DMS53 (cell line): ENCODE data around the gene VAV1.
"Not testable (repeated sequence)": the region's sequence is repeated elsewhere in the genome, so short reads cannot be mapped to it uniquely, and the experiment has no call there.

ENCODE experiments used
- DNase-seq: peaks from one replicate; lab custom pipeline; 2025; lab: John Stamatoyannopoulos, UW

VAV1 gene

DNA sequence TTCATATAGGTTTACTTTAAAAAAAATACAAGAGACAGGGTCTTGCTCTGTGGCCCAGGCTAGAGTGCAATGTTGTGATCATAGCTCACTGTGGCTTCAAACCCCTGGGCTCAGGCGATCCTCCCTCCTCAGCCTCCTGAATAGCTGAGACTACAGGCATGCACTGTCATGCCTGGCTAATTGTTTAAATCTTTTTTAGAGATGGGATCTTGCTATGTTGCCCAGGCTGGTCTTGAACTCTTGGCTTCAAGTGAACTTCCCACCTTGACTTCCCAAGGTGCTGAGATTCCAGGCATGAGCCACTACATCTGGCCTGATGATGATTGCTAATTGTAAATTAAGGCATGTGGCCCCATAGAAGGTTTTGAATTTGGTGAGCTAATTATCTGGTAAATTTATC is 79.5 kb downstream of the VAV1 start:
- DNase-seq, result no peak

GRCh38 chr19:6853868-6854267 is 81.4 kb downstream of the VAV1 start:
- DNase-seq, result no peak

DNA sequence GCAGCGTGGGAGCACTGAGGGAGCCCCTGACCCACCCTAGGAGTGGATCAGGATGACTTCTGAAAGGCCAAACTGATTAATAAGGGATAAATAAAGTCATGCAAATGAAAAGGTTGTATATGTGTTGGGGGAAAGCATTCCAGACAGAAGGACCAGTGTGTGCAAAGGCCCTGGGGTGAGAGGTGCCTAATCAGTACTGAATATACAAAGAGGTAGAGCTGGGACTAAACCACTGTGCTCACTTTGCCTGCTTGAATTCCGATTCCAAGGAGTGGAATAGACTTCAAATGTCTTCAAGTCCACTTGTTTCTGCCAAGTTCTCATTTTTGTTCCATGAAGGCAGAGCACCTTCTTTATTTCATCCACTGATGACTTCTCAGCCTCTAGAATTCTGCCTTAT is 82.2 kb downstream of the VAV1 start:
- no peak for DNase-seq

DNA sequence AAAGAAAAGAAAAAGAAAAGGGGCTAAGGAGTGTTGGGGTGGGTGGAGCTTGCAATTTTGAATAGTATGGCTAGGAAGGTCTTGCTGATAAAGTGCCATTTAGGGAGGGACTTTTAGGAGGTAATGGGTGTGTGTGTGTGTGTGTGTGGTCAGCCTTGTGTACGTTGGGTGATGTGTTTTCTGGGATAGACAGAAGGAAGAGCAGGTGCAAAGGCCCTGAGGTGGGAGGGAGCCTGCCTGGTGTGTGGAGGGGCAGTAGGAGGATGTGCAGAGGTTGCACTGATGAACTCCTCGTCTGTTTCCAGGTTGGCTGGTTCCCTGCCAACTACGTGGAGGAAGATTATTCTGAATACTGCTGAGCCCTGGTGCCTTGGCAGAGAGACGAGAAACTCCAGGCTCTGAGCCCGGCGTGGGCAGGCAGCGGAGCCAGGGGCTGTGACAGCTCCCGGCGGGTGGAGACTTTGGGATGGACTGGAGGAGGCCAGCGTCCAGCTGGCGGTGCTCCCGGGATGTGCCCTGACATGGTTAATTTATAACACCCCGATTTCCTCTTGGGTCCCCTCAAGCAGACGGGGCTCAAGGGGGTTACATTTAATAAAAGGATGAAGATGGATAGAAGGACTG is 84.4 kb downstream of the VAV1 start:
- no peak for DNase-seq

DNA sequence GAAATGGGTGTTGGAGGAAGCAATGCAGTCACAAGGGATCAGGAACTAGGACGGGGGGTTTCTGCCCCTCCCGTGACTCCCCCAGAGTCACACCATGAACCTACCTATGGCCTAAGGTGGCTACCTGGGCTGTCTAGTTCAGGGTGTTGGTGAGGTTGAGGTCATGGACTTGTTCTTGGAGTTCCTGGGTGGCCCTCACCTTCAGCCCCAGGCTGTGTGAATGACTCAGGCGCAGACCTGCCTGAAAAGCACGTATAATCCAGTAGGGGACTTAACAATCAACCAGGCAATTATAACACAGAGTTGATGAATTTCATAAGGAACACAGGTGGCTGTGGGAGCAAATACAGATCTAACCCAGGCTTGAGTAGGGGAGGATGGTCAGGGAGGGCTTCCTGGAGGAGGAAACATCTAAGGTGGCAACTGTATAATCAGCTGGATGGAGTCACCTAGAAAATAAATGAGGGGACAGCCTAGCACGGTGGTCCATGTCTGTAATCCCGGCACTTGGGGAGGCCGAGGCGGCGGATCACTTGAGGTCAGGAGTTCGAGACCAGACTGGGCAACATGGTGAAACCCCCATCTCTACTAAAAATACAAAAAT is 89.3 kb downstream of the VAV1 start:
- no peak for DNase-seq

GRCh38 chr19:6862673-6863078 is 90.2 kb downstream of the VAV1 start:
- peak; percentile 63 for DNase-seq

DNA sequence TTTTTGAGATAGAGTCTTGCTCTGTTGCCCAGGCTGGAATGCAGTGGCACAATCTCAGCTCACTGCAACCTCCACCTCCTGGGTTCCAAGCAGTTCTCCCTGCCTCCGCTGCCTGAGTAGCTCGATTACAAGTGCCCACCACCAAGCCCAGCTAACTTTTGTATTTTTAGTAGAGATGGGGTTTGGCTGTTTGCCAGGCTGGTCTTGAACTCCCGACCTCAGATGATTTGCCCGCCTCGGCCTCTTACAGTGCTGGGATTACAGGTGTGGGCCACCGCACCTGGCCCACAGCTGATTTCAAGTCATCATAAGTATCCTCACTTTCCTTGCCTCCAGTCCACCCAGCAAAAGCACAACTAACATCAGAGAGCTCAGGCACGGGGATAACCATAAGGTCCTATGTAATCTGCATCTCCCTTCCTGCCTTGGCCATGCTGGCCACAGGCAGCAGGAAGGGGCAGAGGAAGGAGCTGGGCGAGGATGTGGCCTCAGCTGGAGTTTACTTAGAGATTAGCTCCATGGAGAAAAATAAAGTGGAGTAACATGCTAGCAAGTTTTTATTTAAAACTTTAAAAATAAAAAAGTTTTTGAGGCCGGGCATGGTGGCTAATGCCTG is 91.9 kb downstream of the VAV1 start:
- DNase-seq, result no peak

GRCh38 chr19:6865849-6866248 is 93.3 kb downstream of the VAV1 start:
- DNase-seq, result no peak

DNA sequence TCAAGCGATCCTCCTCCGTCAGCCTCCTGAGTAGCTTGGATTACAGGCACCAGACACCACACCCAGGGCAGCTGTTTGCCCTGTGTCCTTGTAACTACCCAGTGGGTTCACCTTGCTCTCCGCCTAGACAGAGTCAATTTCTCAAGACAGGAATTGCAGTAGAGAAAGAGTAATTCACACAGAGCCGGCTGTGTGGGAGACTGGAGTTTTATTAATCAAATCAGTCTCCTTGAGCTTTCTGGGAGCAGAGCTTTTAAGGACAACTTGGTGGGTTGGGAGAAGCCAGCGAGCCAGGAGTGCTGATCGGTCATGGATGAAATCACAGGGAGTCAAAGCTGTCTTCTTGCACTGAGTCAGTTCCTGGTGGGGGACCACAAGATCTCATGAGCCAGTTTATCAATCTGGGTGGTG is 94.2 kb downstream of the VAV1 start:
- no peak for DNase-seq

DNA sequence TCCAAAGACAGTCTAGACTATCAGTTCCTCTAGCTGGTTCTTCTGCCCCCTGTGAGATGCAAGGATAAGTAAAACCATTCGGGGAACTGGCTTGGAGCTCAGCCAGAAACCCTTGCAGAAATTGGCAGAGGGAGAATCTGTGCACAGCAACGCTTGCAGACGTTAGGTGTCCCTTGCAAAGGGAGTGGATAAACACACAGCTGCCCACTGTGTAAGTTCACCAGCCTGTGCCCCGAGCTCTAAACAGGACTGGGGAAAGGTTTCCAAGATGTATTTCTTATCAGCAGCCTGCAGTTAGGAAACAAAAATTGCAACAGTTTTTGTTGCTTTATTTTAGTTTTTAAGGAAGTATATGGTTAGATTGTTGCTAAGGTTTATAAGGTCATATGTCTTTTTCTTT is 95.8 kb downstream of the VAV1 start:
- DNase-seq, result no peak

- not testable (repeated sequence) for DNase-seq
Measured at GRCh38 chr19:6869151-6869882, 96.8 kb downstream of the VAV1 start.

DNA sequence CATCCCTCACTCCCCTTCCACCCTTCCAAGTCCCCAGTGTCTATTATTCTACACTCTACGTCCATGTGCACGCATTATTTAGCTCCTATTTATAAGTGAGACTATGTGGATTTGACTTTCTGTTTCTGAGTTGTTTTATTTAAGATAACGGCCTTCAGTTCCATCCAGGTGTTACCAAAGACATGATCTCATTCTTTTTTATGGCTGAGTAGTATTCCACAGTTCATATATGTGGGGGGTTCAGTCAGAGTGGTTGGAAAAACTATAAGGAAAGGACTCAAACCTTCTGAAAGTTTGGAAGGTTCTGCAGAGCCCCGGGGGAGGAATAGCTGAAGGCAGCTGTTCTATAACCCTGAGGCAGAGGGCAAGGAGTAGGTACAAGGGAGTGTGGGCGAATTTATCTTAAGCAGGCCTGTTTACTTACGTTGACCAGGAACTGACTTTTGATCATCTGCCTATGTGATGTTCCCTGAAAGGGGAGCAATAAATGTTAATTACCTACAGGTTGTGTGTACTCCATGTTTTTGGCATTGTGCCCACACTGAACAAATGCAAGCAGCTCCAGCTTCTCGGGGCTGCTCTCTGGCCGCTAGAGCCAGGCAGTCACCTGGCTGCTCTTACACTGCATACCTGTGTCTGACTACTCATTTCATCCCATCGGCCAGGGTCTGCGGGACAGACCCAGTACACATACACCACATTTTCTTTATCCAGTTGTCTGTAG is 101.4 kb downstream of the VAV1 start:
- no peak for DNase-seq

- no peak for DNase-seq
Measured at GRCh38 chr19:6875218-6875617, 102.7 kb downstream of the VAV1 start.

DNA sequence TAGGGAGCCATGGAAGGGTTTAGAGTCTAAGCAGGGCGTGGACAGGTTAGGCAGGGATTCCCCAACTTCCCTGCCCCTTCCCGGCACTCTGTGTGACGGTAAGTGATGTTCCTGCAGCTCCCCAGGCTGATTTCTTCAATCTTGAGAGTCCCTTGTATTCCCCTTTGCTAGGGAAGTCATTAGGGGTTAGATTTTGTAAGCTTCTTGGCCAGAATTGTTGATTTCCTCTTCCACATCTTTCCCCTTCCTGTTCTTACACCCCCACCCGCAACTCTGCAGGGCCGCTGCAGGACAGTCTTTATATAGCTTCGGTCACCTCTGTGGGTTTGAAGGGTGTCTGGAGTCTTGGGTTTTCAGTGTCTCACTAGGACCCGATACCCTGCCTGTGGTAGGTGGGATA is 104.2 kb downstream of the VAV1 start:
- no peak for DNase-seq

DNA sequence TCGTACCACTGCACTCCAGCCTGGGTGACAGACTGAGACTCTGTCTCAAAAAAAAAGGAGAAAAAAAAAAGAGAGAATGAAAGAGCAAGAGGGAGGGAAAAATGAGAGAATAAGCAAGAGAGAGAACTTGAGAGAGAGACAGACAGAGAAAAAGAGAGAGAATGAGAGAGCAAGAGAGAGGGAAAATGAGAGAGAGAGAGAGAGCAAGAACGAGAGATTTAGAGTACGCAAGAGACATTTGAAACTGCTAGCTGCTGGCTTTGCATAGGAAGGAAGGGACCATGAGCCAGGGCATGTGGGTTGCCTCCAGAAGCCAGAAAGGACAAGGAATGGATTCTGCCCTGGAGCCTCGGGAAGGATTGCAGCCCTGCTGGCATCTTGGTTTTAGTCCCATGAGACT is 105.3 kb downstream of the VAV1 start:
- no peak for DNase-seq

DNA sequence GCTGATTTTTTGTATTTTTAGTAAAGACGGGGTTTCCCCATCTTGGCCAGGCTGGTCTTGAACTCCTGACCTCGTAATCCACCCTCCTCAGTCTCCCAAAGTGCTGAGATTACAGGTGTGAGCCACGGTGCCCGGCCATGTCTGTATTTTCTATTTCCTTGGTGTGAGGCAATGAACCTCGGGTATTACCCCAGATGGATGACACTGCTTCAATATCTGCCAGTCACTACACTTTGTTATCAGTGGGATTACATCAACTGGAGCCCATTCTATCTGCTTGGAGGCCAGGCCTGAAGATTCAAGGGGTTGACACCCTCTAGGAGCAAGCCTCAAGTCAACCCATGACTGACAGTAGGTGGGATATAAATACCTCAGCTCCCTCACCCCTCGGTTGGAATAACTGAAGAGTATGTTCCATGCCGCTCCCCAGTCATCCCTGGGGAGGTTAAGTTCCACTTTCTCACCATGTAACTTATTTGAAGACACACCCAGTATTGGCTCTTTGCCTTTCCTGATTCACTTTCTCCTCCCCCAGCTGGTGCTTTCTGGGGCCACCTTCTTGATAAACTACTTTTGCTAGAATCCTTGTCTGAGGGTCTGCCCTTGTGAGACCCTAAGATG is 113.9 kb downstream of the VAV1 start:
- DNase-seq, result no peak

DNA sequence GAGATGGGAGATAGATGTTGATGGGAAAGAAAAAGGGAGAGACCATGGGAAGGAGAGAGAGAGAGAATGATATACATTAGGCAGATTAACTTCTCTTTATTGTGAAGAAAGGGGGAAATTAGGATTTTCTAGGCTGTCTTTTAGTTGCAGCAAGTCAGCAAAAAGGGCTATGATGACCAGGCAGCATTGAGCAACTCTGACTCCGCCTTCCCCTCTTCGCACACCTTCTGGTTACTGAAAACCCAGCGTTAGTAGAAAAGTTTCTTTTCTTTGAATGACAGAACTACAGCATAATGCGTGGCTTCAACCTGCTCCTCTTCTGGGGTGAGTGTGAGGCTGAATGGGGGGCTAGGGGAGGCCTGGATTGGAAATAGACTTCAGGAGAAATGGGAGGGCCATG is 114.8 kb downstream of the VAV1 start, which contains the start of gene ADGRE1:
ADGRE1 (plus strand) TSS at position 264 of the 400 bp plus-strand sequence; CDS start at position 294, 30 bp downstream.
- DNase-seq, result no peak

DNA sequence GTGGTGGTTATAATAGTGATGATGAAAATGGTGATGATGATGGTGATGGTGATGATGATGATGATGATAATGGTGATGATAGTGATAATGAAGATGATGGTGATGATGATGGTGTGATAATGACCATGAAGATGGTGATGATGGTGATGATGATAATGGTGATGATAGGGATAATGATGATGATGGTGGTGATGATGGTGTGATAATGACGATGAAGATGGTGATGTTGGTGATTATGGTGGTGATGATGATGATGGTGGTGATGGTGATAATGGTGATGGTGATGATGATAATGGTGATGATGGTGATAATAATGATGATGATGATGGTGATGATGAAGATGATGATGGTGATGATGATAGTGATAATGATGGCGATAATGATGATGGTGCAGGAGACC is 116.5 kb downstream of the VAV1 start:
- DNase-seq, result no peak

GRCh38 chr19:6890401-6890913 is 117.9 kb downstream of the VAV1 start:
- no peak for DNase-seq

GRCh38 chr19:6890938-6891337 is 118.4 kb downstream of the VAV1 start:
- no peak for DNase-seq

- DNase-seq, result no peak
Measured at GRCh38 chr19:6891761-6892385, 119.4 kb downstream of the VAV1 start.
